Peyer's patch (tissue), 4 donors: ENCODE data around the gene TRRAP. TPM values are rescaled to one million over a fixed set of nuclear protein-coding genes. Genes with fewer than 3 reads are reported as not detected.

Experiments
- DNase-seq, 3 donors: peaks; one replicate each; pipeline ENCODE4 v3.0.0-alpha.2; 2017 to 2019
- H3K27ac ChIP-seq, 4 donors: fragments of 200-600 bp; sonication (generic); one replicate each; pipeline ENCODE4 v1.5.1; 2016 to 2019
- H3K27me3 ChIP-seq, 2 donors: fragments of 200-600 bp; sonication (generic); one replicate each; pipeline ENCODE4 v1.5.1; 2019
- H3K36me3 ChIP-seq, 3 donors: fragments of 200-600 bp; sonication (generic); one replicate each; pipeline ENCODE4 v1.5.1; 2016 to 2019
- H3K4me1 ChIP-seq, 4 donors: fragments of 200-600 bp; sonication (generic); one replicate each; pipeline ENCODE4 v1.5.1; 2016 to 2019
- H3K4me3 ChIP-seq, 4 donors: fragments of 200-600 bp; sonication (generic); 1 replicate in 3 of 4; 2 replicates in 1 of 4; pipeline ENCODE4 v1.5.1; 2016 to 2019; ENCODE audit warnings: mild to moderate bottlenecking in 1 of 4
- H3K9me3 ChIP-seq, 4 donors: fragments of 200-600 bp; sonication (generic); one replicate each; pipeline ENCODE4 v1.5.1; 2016 to 2019; ENCODE audit warnings: mild to moderate bottlenecking in 1 of 4
- CTCF ChIP-seq, 6 experiments: fragments of 450-650 bp in 4 of 6; fragments of 200-600 bp in 2 of 6; sonication (generic) in 1 of 6; IDR thresholded peaks; one replicate each; pipeline ENCODE4 v1.5.1; 2017 to 2019; ENCODE audit warnings: antibody characterized with exemption in 6 of 6, mild to moderate bottlenecking in 3 of 6, moderate library complexity in 1 of 6
- POLR2A ChIP-seq, 2 donors: fragments of 450-650 bp; IDR thresholded peaks; one replicate each; pipeline ENCODE4 v1.5.1; 2017; ENCODE audit warnings: antibody characterized with exemption in 2 of 2, mild to moderate bottlenecking in 2 of 2, moderate library complexity in 2 of 2
- total RNA-seq, 4 donors: library from RNA; depleted of rRNA; stranded (reverse); fragments of >200 nt; gene quantifications; one replicate each; pipeline ENCODE4 v1.1.0, GENCODE V29; 2016

Gene TRRAP
- total RNA-seq, 4 donors from 2014 or later = 39.2 to 62.3 (median 57.8) TPM

- peak; percentile 58 to 82 (median 73) for DNase-seq
- peak in 3 of 6 experiments; percentile 24 to 37 (median 36) for TF ChIP-seq CTCF (IDR thresholded peaks at IDR 0.05)
- no peak for TF ChIP-seq POLR2A (IDR thresholded peaks at IDR 0.05)
- Histone ChIP-seq H3K27ac (peak overlapping the region; percentile 90 to 96 (median 94)), H3K27me3 (no peaks in the 10 kb centered on the region), H3K36me3 (peaks cover 0 to 33% (median 0%) of the 10 kb centered on the region in 3 donors), H3K4me3 (peak overlapping the region; percentile 94 to 99 (median 98)), H3K9me3 (no peaks in the 10 kb centered on the region), H3K4me1 (peaks cover 0 to 7% (median 4%) of the 10 kb centered on the region in 4 donors)
Observed at GRCh38 chr7:98879198-98879978, 1.1 kb downstream of the TRRAP start.

GRCh38 chr7:98879979-98880315 is 1.6 kb downstream of the TRRAP start:
- Histone ChIP-seq H3K9me3 (no peaks in the 10 kb centered on the region), H3K4me3 (peak overlapping the region; percentile 94 to 99 (median 98)), H3K27me3 (no peaks in the 10 kb centered on the region), H3K4me1 (peaks cover 0 to 7% (median 4%) of the 10 kb centered on the region in 4 donors), H3K27ac (peak overlapping the region; percentile 90 to 96 (median 94)), H3K36me3 (peaks cover 0 to 38% (median 0%) of the 10 kb centered on the region in 3 donors)
- TF ChIP-seq CTCF (IDR thresholded peaks at IDR 0.05) (no peak), POLR2A (IDR thresholded peaks at IDR 0.05) (no peak)
- DNase-seq = no peak

- no peak overlapping the region for H3K4me3 ChIP-seq
- H3K4me1 ChIP-seq = peaks cover 0 to 7% (median 4%) of the 10 kb centered on the region in 4 donors
- H3K27me3 ChIP-seq = no peaks in the 10 kb centered on the region
- TF ChIP-seq CTCF (IDR thresholded peaks at IDR 0.05) (no peak), POLR2A (IDR thresholded peaks at IDR 0.05) (no peak)
- H3K27ac ChIP-seq = peak overlapping the region in 1 of 4 donors; percentile 96
- DNase-seq = no peak
- H3K36me3 ChIP-seq = peaks cover 0 to 39% (median 0%) of the 10 kb centered on the region in 3 donors
- no peaks in the 10 kb centered on the region for H3K9me3 ChIP-seq
Observed at GRCh38 chr7:98880485-98880884, 2.2 kb downstream of the TRRAP start.

- H3K27me3 ChIP-seq = no peaks in the 10 kb centered on the region
- H3K9me3 ChIP-seq = no peaks in the 10 kb centered on the region
- H3K27ac ChIP-seq = no peak overlapping the region
- TF ChIP-seq CTCF (IDR thresholded peaks at IDR 0.05) (no peak), POLR2A (IDR thresholded peaks at IDR 0.05) (no peak)
- no peak for DNase-seq
- H3K4me3 ChIP-seq = no peak overlapping the region
- peaks cover 0 to 7% (median 4%) of the 10 kb centered on the region in 4 donors for H3K4me1 ChIP-seq
- H3K36me3 ChIP-seq = peaks cover 0 to 42% (median 0%) of the 10 kb centered on the region in 3 donors
Observed at GRCh38 chr7:98881561-98882315, 3.4 kb downstream of the TRRAP start.

GRCh38 chr7:98884416-98884815 is 6.1 kb downstream of the TRRAP start:
- peaks cover 0 to 64% (median 0%) of the 10 kb centered on the region in 3 donors for H3K36me3 ChIP-seq
- no peak for DNase-seq

GRCh38 chr7:98887038-98887437 is 8.7 kb downstream of the TRRAP start:
- Histone ChIP-seq H3K27me3 (no peaks in the 10 kb centered on the region), H3K4me3 (no peak overlapping the region), H3K9me3 (no peaks in the 10 kb centered on the region), H3K27ac (no peak overlapping the region), H3K4me1 (no peaks in the 10 kb centered on the region), H3K36me3 (peaks cover 0 to 78% (median 0%) of the 10 kb centered on the region in 3 donors)
- DNase-seq = no peak
- no peak for TF ChIP-seq POLR2A (IDR thresholded peaks at IDR 0.05)
- TF ChIP-seq CTCF (IDR thresholded peaks at IDR 0.05) = no peak

More at GRCh38 chr7:98884416-98884815, 6.1 kb downstream of the TRRAP start:
- Histone ChIP-seq H3K27me3 (no peaks in the 10 kb centered on the region), H3K4me3 (no peak overlapping the region), H3K9me3 (no peaks in the 10 kb centered on the region), H3K27ac (no peak overlapping the region), H3K4me1 (peaks cover 0 to 7% (median 4%) of the 10 kb centered on the region in 4 donors)
- TF ChIP-seq POLR2A (IDR thresholded peaks at IDR 0.05) = no peak
